Neural cell (in vitro differentiated cells): ENCODE data around the gene XG. TPM values are rescaled to one million over a fixed set of nuclear protein-coding genes. Genes with fewer than 3 reads are reported as not detected.

Experiments used
- H2AFZ ChIP-seq: fragments of 200-600, 300-800 bp; sonication (generic), shearing (Covaris generic); 2 replicates; pipeline ENCODE4 v1.6.0; 2014; ENCODE audit warnings: low read depth, mild to moderate bottlenecking, antibody characterized with exemption, low read length, moderate library complexity
- H3F3A ChIP-seq: fragments of 200-600 bp; shearing (Covaris generic); 2 replicates; pipeline ENCODE4 v1.6.1; 2016; ENCODE audit warnings: mild to moderate bottlenecking, moderate library complexity, mixed read lengths, antibody characterized with exemption, low read length; ENCODE audit not compliant: insufficient read depth, poor library complexity, severe bottlenecking
- H3K27ac ChIP-seq: fragments of 200-600, 300-800 bp; sonication (generic), shearing (Covaris generic); 2 replicates; pipeline ENCODE4 v1.5.1; 2014; ENCODE audit warnings: mild to moderate bottlenecking, low read length, moderate library complexity
- H3K27me3 ChIP-seq: fragments of 300-800, 200-600 bp; sonication (generic), shearing (Covaris generic); 2 replicates; pipeline ENCODE4 v1.6.0; 2014; ENCODE audit warnings: mild to moderate bottlenecking, low read depth, low read length, moderate library complexity; ENCODE audit not compliant: insufficient read depth
- H3K36me3 ChIP-seq: fragments of 300-800, 200-600 bp; sonication (generic), shearing (Covaris generic); 2 replicates; pipeline ENCODE4 v1.5.1; 2014; ENCODE audit warnings: mild to moderate bottlenecking, antibody characterized with exemption, low read length, moderate library complexity; ENCODE audit not compliant: insufficient read depth
- H3K4me2 ChIP-seq: fragments of 300-800, 200-600 bp; sonication (generic), shearing (Covaris generic); 2 replicates; pipeline ENCODE4 v1.6.0; 2014; ENCODE audit warnings: mild to moderate bottlenecking, low read length
- H3K4me3 ChIP-seq: fragments of 300-800, 200-600 bp; sonication (generic), shearing (Covaris generic); 2 replicates; pipeline ENCODE4 v1.5.1; 2014; ENCODE audit warnings: mild to moderate bottlenecking, low read length, moderate library complexity
- H3K79me2 ChIP-seq: fragments of 200-600 bp; shearing (Covaris generic); replicated peaks from 2 replicates; pipeline ENCODE4 v1.6.0; 2014; ENCODE audit warnings: mild to moderate bottlenecking, low read length, moderate library complexity; ENCODE audit not compliant: insufficient read depth
- H3K9ac ChIP-seq: fragments of 300-800, 200-600 bp; sonication (generic), shearing (Covaris generic); 2 replicates; pipeline ENCODE4 v1.6.1; 2016; ENCODE audit warnings: mild to moderate bottlenecking, low read length, mixed read lengths
- H3K9me2 ChIP-seq: fragments of 200-600 bp; shearing (Covaris generic); 2 replicates; pipeline ENCODE4 v1.6.1; 2016; ENCODE audit warnings: mild to moderate bottlenecking, low read length, mixed read lengths; ENCODE audit not compliant: insufficient read depth
- H3K9me3 ChIP-seq: fragments of 200-600, 300-800 bp; sonication (generic), shearing (Covaris generic); 2 replicates; pipeline ENCODE4 v1.6.1; 2016; ENCODE audit warnings: mild to moderate bottlenecking, mixed run types, low read length, moderate library complexity, mixed read lengths
- H4K20me1 ChIP-seq: fragments of 200-600 bp; shearing (Covaris generic); 2 replicates; pipeline ENCODE4 v1.6.1; 2016; ENCODE audit warnings: mild to moderate bottlenecking, mixed run types; ENCODE audit not compliant: insufficient read depth
- EP300 ChIP-seq: fragments of 450-650 bp; conservative IDR thresholded peaks from 2 replicates; pipeline ENCODE4 v1.6.1; 2014; ENCODE audit warnings: antibody characterized with exemption, mild to moderate bottlenecking, moderate library complexity; ENCODE audit not compliant: poor library complexity, severe bottlenecking
- EZH2 ChIP-seq: fragments of 200-600, 300-800 bp; shearing (Covaris generic), sonication (generic); IDR thresholded peaks from 2 replicates; pipeline ENCODE4 v1.6.1; 2014; ENCODE audit warnings: antibody characterized with exemption, low read length, borderline replicate concordance, mild to moderate bottlenecking; ENCODE audit not compliant: insufficient read depth, poor library complexity, severe bottlenecking
- MXI1 ChIP-seq: fragments of 450-650 bp; conservative IDR thresholded peaks from 2 replicates; pipeline ENCODE4 v1.6.1; 2014; ENCODE audit warnings: antibody characterized with exemption, mild to moderate bottlenecking; ENCODE audit not compliant: poor library complexity, severe bottlenecking
- POLR2AphosphoS5 ChIP-seq: IDR thresholded peaks from 2 replicates; pipeline ENCODE4 v1.6.1; 2012
- RAD21 ChIP-seq: fragments of 450-650 bp; conservative IDR thresholded peaks from 2 replicates; pipeline ENCODE4 v1.6.1; 2014; ENCODE audit warnings: antibody characterized with exemption, mild to moderate bottlenecking, moderate library complexity
- SMC3 ChIP-seq: fragments of 450-650 bp; conservative IDR thresholded peaks from 2 replicates; pipeline ENCODE4 v1.6.1; 2014; ENCODE audit warnings: antibody characterized with exemption, mild to moderate bottlenecking, moderate library complexity; ENCODE audit not compliant: poor library complexity
- TAF1 ChIP-seq: IDR thresholded peaks from 2 replicates; pipeline ENCODE4 v1.6.1; 2012; ENCODE audit warnings: low read depth
- polyA plus RNA-seq: library from polyadenylated mRNA; depleted of rRNA; stranded (reverse); fragments of >200 nt; gene quantifications from 2 replicates; pipeline ENCODE4 v1.2.3, GENCODE V29; 2014
- TF ChIP-seq, protein P1 (sequence below): IDR thresholded peaks from 2 replicates; pipeline ENCODE4 v1.6.1; 2012; ENCODE audit warnings: borderline replicate concordance
- TF ChIP-seq, protein P2 (sequence below): fragments of 450-650 bp; IDR thresholded peaks from 2 replicates; pipeline ENCODE4 v1.5.1; 2014; ENCODE audit warnings: antibody characterized with exemption, mild to moderate bottlenecking, moderate library complexity; ENCODE audit not compliant: poor library complexity, severe bottlenecking

The XG gene
- polyA plus RNA-seq, 1 donor from 2014 or later: 0.37 TPM

DNA sequence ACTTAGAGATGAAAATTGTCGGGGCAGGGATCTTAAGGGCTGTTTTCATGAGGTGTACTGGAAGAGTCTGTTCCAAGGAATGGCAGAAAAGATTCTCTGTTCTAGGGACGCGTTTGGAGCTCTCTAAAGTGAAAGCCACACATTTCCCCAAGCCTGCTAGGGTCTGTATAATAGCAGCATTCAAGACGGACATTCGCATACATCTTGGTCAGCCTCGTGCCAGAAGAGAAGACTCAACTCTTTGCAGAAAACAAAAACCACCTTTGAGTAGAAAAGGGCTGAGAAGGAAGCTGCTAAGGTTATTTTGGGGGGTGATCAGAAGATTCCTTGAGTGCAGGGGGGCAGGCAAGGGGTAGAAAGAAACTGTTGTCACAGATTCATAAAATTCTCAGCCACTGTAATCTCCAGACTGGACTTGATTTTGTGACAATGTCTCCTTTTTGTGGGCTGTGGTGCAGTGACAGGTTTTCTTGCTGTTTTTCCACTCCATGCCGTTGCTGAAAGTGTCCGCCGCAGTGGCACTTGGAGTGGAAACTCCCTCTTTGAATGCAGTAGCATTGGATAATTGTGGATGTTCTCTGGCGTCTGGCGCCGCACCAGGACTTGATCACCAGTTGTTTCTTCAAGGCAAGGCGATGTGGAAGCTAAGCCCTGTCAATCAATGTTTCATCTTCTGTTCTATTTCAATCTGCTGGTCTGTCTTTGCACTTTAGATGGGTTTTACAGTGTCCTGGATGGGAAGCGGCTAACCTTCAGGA, 79.8 kb downstream of the XG start:
- H3K4me3 ChIP-seq: no peak overlapping the region
- no peak overlapping the region for H3K9ac ChIP-seq
- H2AFZ ChIP-seq: no peak overlapping the region
- H3K27ac ChIP-seq: no peak overlapping the region
- no peaks in the 10 kb centered on the region for H3K9me2 ChIP-seq
- no peaks in the 10 kb centered on the region for H3K27me3 ChIP-seq
- no peaks in the 10 kb centered on the region for H3F3A ChIP-seq
- H3K79me2 ChIP-seq: no peaks in the 10 kb centered on the region
- H3K4me2 ChIP-seq: no peak overlapping the region
- H3K9me3 ChIP-seq: no peaks in the 10 kb centered on the region
- no peak for TF ChIP-seq SMC3
- TF ChIP-seq MXI1: no peak
- TF ChIP-seq EP300: no peak
- no peak for TF ChIP-seq EZH2
- no peak for TF ChIP-seq POLR2AphosphoS5
- TF ChIP-seq RAD21: no peak
- TF ChIP-seq, protein P1, sequence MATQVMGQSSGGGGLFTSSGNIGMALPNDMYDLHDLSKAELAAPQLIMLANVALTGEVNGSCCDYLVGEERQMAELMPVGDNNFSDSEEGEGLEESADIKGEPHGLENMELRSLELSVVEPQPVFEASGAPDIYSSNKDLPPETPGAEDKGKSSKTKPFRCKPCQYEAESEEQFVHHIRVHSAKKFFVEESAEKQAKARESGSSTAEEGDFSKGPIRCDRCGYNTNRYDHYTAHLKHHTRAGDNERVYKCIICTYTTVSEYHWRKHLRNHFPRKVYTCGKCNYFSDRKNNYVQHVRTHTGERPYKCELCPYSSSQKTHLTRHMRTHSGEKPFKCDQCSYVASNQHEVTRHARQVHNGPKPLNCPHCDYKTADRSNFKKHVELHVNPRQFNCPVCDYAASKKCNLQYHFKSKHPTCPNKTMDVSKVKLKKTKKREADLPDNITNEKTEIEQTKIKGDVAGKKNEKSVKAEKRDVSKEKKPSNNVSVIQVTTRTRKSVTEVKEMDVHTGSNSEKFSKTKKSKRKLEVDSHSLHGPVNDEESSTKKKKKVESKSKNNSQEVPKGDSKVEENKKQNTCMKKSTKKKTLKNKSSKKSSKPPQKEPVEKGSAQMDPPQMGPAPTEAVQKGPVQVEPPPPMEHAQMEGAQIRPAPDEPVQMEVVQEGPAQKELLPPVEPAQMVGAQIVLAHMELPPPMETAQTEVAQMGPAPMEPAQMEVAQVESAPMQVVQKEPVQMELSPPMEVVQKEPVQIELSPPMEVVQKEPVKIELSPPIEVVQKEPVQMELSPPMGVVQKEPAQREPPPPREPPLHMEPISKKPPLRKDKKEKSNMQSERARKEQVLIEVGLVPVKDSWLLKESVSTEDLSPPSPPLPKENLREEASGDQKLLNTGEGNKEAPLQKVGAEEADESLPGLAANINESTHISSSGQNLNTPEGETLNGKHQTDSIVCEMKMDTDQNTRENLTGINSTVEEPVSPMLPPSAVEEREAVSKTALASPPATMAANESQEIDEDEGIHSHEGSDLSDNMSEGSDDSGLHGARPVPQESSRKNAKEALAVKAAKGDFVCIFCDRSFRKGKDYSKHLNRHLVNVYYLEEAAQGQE: no peak
- H3K36me3 ChIP-seq: no peaks in the 10 kb centered on the region
- no peaks in the 10 kb centered on the region for H4K20me1 ChIP-seq

DNA sequence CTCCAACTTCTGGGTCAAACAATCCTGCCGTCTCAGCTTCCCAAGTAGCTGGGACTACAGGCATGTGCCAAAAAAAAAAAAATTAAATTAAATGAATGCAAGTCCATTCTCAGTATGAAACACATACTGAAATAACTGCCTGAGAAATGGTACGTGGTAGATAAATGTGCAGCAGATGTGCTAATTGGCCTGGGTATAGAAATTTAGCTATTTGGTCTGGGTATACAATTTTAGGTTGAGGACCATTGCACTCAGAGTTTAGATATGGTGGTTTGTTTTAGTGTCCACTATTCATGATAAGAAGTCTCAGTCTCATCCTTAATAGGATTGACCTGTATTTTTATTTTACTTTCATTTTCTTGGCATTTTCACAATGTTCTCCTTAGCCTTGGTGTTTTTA, 86.1 kb downstream of the XG start:
- no peaks in the 10 kb centered on the region for H3K9me2 ChIP-seq

More for the DNA sequence above, 86.1 kb downstream of the XG start:
- Histone ChIP-seq H3K9ac (no peak overlapping the region), H3F3A (no peaks in the 10 kb centered on the region), H3K79me2 (no peaks in the 10 kb centered on the region), H3K9me3 (no peaks in the 10 kb centered on the region), H3K36me3 (no peaks in the 10 kb centered on the region), H2AFZ (no peak overlapping the region), H4K20me1 (no peaks in the 10 kb centered on the region), H3K27ac (no peak overlapping the region), H3K4me3 (no peak overlapping the region), H3K4me2 (no peak overlapping the region), H3K27me3 (no peaks in the 10 kb centered on the region)
- no peak for TF ChIP-seq EP300
- TF ChIP-seq, protein P2, sequence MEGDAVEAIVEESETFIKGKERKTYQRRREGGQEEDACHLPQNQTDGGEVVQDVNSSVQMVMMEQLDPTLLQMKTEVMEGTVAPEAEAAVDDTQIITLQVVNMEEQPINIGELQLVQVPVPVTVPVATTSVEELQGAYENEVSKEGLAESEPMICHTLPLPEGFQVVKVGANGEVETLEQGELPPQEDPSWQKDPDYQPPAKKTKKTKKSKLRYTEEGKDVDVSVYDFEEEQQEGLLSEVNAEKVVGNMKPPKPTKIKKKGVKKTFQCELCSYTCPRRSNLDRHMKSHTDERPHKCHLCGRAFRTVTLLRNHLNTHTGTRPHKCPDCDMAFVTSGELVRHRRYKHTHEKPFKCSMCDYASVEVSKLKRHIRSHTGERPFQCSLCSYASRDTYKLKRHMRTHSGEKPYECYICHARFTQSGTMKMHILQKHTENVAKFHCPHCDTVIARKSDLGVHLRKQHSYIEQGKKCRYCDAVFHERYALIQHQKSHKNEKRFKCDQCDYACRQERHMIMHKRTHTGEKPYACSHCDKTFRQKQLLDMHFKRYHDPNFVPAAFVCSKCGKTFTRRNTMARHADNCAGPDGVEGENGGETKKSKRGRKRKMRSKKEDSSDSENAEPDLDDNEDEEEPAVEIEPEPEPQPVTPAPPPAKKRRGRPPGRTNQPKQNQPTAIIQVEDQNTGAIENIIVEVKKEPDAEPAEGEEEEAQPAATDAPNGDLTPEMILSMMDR: no peak
- no peak for TF ChIP-seq TAF1
- no peak for TF ChIP-seq SMC3
- no peak for TF ChIP-seq MXI1
- TF ChIP-seq POLR2AphosphoS5: no peak
- TF ChIP-seq EZH2: no peak
- TF ChIP-seq, protein P1: no peak
- TF ChIP-seq RAD21: no peak
